HG02571 (cell line): ENCODE data around the gene PLCB1.

Experiments
- ATAC-seq: cut with Tn5 transposase; IDR thresholded peaks from one replicate; pipeline ENCODE4 v1.9.1; 2021; ENCODE audit warnings: mild to moderate bottlenecking, moderate library complexity; ENCODE audit not compliant: unreplicated experiment

The PLCB1 gene

DNA sequence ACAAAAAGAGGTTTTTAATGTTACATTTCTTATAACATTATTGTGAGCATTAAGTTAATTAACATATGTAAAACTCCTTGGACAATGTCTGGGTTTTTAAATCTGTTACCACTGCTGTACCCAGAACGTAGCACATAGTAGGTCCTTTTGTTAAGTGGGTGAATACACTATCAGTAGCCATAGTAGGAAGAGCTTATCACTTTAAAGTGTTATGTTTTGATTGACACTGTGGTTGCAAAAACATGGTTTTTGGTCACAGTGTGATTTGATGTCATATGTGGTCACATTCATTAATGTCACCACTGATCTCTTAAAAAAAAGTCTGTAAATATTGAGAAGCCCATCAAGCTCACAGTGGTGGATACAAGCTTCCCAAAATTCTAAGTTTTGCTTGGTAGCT is 160.7 kb downstream of the PLCB1 start:
- no peak for ATAC-seq

DNA sequence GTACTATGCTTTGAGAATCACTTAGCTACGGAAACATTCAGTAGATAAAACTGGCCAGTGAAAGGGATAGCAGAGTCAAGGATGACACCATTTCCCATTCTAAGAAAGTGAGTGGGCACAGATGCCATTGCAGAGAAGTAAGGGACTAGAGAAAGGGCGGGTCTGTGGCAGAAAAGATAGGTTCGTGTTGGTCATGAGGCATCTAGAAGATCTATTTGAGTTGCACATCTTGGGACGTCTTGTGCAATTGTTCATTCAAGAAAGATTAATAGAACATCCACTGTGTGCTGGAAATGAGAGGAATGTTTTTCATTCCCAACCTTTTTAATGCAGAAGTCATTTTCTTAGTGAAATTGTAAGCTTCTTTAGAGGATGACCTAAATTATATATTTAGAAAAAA is 161.7 kb downstream of the PLCB1 start:
- no peak for ATAC-seq

DNA sequence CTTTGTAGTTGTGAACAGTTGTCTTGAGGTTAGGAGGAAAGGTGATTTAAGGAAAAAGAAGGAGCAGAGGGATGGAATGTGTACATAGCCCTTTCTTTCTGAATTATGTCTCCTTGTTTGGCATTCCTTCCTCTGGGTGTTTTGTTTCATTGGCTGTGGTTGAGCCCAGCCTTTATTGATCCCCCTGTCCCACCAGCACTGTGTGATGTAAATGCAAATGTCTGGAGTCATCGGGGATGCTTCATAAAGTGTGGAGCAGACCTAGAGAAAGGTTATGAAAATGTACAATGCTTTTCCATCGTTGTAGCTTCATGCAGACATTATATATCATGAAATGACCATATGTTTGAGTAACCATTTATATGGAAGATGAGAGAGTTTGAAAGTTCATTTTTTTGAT is 164.5 kb downstream of the PLCB1 start:
- no peak for ATAC-seq

DNA sequence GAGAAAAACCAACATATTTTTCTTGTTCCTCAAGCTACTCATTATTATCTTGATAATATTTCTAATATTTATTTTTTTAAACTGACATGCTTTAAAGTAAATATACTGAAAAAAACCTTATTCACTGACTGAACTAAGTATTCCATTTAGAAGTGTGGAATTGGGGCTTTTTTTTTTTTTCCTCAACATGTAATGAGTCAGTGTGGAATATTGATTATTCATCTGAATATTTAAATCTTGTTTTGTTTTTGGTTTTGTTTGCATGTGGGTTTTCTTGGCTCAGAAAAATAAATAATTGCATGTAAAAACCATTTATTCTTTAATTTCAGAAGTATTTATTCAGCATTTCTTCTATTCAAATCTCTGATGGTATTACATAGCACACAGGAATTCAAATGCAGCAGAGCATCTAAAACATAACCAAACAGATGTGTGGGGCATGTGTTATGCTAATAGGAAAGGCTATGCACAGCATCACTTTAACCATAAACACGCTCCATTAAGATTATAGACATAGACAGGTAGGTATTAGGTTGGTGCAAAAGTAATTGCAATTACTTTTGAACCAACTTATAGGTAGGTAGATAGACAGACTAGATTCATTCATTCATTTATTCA is 166.5 kb downstream of the PLCB1 start:
- ATAC-seq: no peak

DNA sequence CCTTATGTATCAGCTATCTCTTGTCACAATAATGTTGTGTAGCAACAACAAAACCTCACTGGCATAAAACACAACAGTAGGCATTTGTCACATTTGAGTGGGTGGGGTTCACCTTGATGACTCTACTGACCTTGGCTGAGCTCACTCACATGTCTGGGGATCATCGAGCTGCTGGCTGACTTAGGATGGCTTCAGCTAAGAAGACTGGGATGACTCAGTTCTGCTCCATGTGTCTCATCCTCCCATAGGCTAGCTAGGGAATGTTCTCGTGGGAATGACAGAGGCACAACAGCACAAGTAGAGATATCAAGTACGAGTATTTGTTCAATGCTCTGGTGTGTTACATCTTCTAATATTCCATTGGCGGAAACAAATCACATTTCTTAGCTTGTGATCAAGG is 167.9 kb downstream of the PLCB1 start:
- ATAC-seq: no peak

DNA sequence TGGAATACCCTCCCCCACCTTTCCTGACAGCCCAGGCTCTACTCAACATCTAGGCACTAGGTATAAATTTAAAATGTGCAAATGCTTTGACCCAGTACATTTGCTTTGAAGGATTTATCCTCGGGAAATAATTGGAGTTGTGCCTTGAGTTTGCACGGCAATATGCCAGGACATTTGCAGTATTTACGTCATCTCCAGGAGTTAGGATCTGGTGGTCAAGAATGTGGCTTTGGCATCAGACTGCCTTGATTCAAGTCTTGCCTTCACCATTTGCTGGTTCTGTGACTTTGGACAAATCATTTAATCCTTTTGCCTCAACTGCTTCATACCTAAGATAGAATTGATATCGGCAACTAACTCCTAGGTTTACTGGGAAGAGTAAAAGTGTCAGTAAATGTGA is 169.6 kb downstream of the PLCB1 start:
- no peak for ATAC-seq

DNA sequence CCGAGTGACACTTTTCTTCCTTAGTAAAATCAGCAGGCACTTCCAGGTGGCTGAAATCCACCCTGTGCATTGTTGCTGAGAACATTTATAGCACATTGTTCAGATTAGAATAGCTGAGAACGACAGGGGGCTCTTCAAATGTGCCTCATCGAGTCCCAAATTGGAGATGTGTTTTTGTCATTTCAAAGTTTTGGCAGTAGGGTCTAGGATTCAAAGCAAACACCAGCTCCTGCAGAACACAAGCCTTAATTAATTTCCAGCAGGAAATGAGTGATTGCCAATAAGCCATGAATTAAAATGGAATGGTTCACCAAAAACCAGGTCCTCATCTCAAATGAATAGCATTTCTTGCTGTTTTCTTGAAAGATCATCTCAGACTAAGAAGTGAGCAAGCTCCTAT is 171.6 kb downstream of the PLCB1 start:
- no peak for ATAC-seq

DNA sequence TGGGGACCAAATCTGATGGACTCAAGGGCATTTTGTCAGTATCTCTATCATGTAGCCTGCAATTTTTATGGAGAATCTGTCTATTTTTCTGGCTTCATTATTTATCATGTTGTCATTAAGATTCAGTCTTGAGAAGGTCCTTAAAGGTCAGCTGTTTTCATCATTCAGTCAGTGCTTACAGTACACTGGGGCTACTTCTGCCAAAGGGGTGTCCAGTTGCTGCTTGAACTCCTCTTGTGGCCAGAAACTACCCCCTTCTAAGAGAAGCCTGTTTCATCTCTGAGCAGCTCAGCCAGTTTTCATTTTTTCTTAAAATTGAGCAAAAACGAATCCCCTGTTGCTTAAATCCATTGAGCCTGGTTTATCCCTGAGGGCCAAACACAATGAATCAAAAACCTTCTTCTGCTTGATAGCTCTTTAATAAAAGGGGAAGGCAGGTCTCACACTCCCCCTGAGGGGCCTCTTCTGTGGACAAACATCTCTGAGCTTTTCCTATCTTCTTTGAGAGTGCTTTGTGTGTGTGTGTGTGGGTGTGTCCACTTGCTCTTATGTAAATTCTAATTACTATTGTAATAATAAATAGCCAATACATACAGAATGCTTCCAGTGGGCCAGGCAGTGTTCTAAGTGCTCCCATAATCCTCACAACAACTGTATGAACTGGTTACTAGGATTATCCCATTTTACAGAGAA is 172.2 kb downstream of the PLCB1 start:
- ATAC-seq: no peak

DNA sequence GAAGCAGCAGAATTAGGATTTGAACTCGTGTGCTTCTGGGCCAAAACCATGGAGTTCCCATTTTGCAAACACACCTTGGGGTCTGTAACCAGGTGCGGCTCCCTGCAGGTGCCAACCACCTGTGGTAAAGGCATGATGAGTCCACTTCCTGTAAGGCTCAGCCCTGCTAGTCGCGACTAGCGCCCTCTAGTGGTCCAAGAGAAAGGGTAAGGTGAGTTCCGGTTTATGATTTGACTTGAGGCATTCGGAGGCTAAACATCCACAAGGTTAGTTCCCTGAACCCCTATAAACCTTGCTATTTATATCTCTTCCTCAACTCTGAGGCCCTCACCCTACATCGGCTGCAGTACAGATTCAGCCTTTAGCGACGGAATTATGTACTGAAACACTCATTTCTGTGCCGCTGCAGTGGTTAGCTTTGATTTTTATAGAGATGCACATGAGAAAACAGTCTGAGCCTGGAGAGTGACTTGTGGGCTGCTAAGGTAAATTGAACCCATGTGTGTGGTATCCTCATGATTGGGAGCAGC is 173.4 kb downstream of the PLCB1 start:
- ATAC-seq: peak; percentile 94

DNA sequence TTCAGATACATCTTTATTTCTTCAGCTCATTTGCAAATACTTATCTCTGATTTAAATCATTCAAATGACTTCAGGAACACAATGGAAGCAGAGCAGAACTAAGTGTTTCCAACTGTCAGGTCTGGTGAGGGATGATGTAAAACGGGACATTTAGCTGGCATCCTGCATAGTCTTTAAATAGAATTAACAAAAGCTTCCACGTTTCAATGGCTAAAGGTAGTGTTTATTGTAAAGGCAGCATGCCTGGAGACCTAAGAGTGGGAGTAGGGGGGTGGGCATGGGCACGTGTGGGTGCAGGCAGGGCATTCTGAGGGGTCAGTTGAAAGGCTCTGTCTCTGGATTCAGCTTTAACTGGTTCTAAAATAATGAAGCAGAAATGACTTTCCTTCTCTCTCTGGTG is 174.9 kb downstream of the PLCB1 start:
- no peak for ATAC-seq

DNA sequence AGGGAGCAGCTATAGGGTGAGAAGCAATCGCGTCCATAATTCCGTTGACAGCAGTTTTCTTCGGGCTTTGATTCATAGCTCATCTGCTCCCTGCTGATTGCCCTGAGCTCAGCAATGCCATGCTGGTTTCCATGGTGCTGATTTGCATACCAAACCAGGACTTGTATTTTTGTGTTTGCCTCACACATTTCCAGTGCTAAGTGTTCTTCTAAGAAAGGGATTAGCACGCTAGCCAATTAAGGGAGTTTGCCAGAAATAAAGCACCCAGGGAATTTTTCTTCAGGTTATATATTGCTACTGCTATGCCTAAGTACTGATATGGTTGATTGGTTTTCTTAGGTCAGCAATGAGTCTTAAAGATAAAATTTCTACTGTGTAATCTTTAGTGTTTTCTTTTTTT is 177.6 kb downstream of the PLCB1 start:
- no peak for ATAC-seq

DNA sequence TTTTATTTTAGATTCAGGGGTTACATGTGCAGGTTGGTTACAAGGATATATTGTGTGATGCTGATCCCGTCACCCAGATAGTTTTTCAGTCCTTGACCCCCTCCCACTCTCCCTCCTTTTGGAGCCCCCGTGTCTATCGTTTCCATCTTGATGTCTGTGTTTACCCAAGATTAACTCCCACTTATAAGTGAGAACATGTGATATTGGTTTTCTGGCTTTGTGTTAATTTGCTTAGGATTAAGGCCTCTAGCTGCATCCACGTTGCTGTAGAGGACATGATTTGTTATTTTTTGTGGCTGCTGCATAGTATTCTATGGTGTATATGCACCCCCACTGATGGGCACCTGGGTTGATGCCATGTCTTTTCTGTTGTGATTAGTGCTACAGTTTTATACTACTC is 178.6 kb downstream of the PLCB1 start:
- no peak for ATAC-seq

DNA sequence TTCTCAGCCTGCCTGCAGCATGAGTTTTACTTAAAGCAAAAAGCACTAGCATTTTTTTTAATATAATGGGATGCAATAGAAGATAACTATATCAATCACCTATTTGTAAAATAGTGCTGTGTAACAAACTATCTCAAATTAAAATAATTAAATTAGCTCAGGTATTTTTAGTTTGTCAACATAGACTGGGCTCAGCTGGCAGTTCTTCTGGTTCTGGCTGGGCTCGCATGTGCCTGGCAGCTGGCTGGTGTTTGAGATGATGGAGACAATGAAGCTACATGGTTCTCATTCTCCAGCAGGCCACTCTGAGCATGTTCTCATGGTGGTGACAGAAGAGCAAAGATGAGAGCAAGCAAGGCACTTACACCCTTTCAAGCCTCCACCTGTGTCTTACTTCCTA is 181.0 kb downstream of the PLCB1 start:
- no peak for ATAC-seq

DNA sequence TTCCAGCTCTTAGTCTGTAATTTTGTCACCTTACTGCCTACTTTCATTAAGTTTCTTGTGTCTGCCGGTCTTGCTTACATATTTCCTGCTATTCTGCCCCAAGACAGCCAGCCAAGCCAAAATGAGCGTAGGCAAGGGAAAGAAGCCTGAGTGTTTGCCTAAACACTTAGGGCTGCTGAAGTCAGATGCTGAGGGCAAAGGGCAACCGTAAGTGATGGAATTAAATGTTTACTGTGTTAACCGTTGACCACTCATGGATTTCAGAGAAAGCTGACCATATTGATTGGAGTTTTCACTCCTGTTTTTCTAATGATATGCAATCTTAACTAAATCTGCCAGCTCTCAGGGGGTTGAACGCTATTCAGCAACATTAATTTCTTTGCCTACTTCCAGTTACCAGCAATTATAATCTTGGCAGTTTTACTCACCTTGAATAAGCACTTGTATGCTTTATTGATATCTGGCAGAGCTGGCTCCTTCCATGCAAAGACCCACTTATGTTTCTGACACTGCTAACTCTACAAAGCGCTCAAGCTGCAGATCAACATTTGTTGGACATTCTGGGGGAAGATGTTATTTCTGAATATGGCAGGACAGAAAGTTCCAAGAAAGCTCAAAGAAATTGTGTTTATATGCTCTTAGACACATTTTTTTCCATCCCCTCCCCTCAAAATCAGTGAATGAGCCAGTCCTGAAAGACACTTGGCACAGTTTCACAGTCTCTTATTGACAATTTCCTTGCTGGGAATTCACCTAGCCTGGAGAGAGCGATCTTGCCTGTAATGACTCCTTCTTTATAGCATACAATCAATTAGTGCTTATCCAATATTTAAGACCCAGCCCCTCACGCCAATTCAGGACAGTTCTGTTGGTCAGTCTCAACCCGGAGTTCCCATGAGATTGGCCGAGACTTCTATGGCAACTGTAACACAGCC is 183.8 kb downstream of the PLCB1 start:
- ATAC-seq: no peak

DNA sequence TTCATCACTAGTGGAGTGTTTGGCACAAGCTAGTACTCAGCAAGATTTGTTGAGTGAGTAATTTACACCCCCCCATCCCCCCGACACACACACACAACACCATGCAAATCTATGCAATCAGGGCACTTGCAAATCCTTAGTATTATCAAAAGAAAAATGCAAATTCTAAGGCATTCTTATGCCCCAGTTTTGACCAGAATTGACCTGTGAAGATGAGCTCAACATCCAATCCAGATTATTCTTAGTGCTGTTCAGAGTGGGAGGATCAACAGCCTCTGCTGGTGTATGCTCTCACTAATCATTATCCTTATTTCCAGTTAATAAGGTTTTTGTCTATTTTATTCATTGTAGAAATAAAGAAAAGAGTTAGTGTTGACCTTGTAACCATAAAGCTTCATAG is 185.4 kb downstream of the PLCB1 start:
- ATAC-seq: no peak

DNA sequence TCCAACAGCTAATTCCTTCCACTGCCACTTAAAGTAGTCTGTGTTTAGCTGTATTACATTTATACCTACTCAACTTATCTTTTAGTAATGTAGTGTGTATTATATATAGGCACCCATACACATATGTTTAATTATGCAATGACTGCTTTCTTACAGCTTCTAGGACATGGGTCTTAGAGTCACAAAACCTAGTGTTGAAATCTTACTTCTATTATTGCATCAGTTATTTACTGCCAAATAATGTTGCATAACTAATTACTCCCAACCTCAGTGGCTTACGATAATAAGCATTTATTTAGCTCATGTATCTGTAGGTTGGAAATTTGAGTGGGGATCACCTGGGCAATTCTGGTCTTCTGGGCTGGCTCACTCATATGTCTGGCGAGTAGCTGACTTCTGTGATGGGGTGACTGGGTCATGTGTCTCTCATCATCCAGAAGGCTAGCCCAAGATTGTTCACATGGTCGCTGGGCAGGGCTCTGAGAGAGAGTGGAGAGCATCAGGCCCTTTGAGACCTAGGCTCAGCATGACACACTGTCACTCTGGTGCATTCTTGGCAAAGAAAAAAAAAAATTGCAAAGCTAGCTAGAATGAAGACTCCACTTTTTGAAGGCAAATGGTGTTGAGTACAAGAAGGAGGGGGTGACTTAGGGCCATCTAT is 187.0 kb downstream of the PLCB1 start:
- no peak for ATAC-seq

DNA sequence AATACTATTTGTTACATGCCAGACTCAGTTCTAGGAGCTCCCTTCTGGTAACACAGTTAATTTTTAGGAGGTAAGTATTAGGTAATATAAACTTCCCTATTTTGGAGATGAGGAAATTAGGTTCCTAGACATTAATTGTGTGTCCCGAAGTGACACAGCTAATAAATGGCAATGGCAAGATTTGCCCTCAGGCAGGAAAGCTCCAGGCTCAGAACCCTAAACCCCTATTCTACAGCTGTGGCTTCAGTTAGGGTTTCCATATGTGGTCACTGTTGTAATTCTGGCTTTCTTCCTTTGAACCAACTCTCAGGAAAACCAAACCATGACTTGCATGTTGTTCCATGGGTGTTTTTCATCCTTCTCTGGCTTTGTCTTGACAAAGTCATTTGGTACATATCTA is 188.2 kb downstream of the PLCB1 start:
- ATAC-seq: no peak

DNA sequence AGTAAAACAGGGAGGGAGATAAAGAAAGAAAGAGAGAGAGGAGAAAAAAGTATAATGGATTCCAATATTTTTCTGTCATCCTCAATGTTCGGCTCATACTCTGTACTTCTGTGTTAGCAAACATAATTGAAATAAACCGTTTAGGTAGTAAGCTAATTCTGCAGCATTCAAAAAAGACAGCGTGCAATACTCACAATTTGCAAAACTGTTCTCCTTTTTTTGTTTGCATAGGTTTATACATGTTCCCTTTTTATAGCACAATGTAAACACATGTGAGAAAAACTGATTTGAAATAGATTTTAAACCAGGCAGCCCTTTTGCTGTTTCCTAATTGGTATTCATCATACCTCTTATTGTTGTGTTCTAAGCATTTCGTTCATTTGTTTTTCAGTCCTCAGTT is 188.9 kb downstream of the PLCB1 start:
- ATAC-seq: no peak

DNA sequence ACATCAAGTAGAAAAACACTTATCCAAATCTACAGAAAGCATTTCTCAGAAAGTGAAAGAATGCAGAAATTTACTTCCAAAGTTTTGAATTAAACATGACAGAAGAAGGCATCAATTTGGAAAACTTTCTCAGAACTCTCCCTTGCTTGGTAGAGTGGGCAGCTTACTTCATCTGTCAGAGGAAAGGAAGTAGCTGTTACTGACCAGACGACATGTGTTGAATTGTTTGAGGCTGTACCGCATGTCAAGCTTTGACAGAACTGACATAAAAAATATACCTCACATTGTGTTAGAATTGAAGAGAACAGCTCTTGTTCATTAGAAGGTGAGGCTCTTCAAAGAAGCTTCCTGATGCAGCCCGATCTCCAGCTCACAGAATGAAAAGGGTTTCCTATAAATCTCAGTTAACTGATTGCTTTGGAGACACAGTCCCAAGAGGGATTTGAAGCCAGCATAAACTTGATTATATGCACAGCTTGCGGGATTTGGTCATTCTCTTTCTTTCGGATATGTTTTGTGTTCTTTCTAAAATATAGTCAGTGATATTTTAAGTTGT is 190.7 kb downstream of the PLCB1 start:
- ATAC-seq: no peak

DNA sequence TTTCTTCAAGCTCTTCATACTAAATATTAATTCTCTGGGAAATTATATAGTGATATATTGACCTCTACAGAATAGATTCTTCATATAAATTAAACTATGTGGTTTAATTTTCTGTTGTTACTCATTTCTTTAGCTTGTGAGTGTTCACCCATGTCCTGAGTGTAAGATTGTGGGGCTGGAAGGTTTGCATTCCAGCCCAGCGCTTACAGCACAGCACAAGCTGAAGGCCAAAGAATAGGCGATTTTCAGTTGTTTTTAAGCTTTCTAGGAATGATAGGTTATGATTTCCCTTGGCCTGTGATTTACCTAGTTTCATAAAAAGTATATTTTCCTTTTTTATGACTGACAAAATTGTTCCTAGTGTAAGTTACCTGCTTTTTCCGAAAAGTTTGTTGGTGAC is 194.1 kb downstream of the PLCB1 start:
- ATAC-seq: no peak

DNA sequence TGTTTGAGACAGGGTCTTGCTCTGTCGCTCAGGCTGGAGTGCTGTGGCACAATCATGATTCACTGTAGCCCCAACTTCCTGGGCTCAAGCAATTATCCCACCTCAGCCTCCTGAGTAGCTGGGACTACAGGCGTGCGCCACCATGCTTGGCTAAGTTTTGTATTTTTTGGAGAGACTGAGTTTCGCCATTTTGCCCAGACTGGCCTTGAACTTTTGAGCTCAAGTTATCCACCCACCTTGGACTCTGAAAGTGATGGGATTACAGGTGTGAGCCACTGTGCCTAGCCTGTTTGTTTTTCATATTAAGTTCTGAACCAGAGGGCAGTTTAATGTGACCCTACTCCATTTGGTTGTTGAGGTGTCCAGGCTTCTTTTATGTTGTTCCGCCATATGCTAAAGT is 194.8 kb downstream of the PLCB1 start:
- no peak for ATAC-seq
